AG04450 (cell line): ENCODE results near the gene NPHS2. TPM values are rescaled to one million over a fixed set of nuclear protein-coding genes. Genes with fewer than 3 reads are reported as not detected.

Experiments used
- CTCF ChIA-PET: fragments of 300-600, 350-600 bp; formaldehyde crosslinking; extraction: SDS; loops from one replicate; lab custom pipeline; 2022; ENCODE audit warnings: antibody characterized with exemption, inconsistent platforms; lab: Charles Lee
- POLR2A ChIA-PET: fragments of 350-600 bp; formaldehyde crosslinking; extraction: SDS; loops from one replicate; lab custom pipeline; 2021; ENCODE audit warnings: antibody characterized with exemption, inconsistent platforms; lab: Yijun Ruan, JAX
- DNase-seq: peaks from one replicate; pipeline ENCODE4 v3.0.0-alpha.2; 2011; ENCODE audit warnings: low read depth, low spot score
- H3K27ac ChIP-seq: one replicate; pipeline ENCODE4 v1.5.1; 2012; ENCODE audit warnings: low read depth, low read length, control low read depth
- H3K27me3 ChIP-seq: one replicate; pipeline ENCODE4 v1.6.0; 2012; ENCODE audit warnings: low read length; ENCODE audit not compliant: control insufficient read depth, insufficient read depth
- H3K4me3 ChIP-seq: 2 replicates; pipeline ENCODE4 v1.5.1; 2011; ENCODE audit warnings: mild to moderate bottlenecking, low read depth, low read length, control low read depth
- H3K9me3 ChIP-seq: 2 replicates; pipeline ENCODE4 v1.5.1; 2012; ENCODE audit warnings: low read length; ENCODE audit not compliant: control insufficient read depth, insufficient read depth
- CTCF ChIP-seq: IDR thresholded peaks from 2 replicates; pipeline ENCODE4 v1.5.1; 2011; ENCODE audit warnings: low read depth, low read length, control low read depth, inconsistent platforms
- polyA plus RNA-seq: library from polyadenylated mRNA; depleted of rRNA; stranded (reverse); fragments of >200 nt; gene quantifications from 2 replicates; pipeline ENCODE4 v1.2.3, GENCODE V29; 2011

Gene NPHS2
- polyA plus RNA-seq, 1 experiment, result not detected

- no peak for TF ChIP-seq CTCF
- DNase-seq, result no peak
- peaks cover 30% of the 10 kb centered on the region for H3K27me3 ChIP-seq
These were observed 12.8 kb upstream of the NPHS2 start for GRCh38 chr1:179588425-179589024.

GRCh38 chr1:179587336-179587735 lies 11.6 kb upstream of the NPHS2 start:
- Histone ChIP-seq H3K9me3 (peaks cover 14% of the 10 kb centered on the region; the same call in 1 of the 2 replicates), H3K27me3 (peaks cover 26% of the 10 kb centered on the region), H3K27ac (no peak overlapping the region), H3K4me3 (no peak overlapping the region)
- TF ChIP-seq CTCF, result no peak
- no peak for DNase-seq
- POLR2A ChIA-PET, result no interaction called here
- CTCF ChIA-PET, result no interaction called here

More at GRCh38 chr1:179588425-179589024, 12.8 kb upstream of the NPHS2 start:
- no peak overlapping the region for H3K27ac ChIP-seq
- ChIA-PET POLR2A (no interaction called here), CTCF (no interaction called here)
- peaks cover 14% of the 10 kb centered on the region; the same call in 1 of the 2 replicates for H3K9me3 ChIP-seq
- H3K4me3 ChIP-seq, result no peak overlapping the region

- H3K4me3 ChIP-seq, result peak overlapping the region; percentile 32; the same call in 1 of the 2 replicates
- peaks cover 4% of the 10 kb centered on the region; the same call in 1 of the 2 replicates for H3K9me3 ChIP-seq
- peaks cover 17% of the 10 kb centered on the region for H3K27me3 ChIP-seq
- no peak overlapping the region for H3K27ac ChIP-seq
- peak; percentile 34 for TF ChIP-seq CTCF
- no peak for DNase-seq
- POLR2A ChIA-PET, result no interaction called here
- CTCF ChIA-PET, result interaction anchor here (0.7 kb wide), 1 partner anchor 230 kb away, joined by 10 read pairs; no protein-coding TSS in a partner anchor
These were observed 10.5 kb upstream of the NPHS2 start for GRCh38 chr1:179586107-179586823.

- POLR2A ChIA-PET, result no interaction called here
These were observed 8.1 kb upstream of the NPHS2 start for GRCh38 chr1:179583771-179584320.

More at GRCh38 chr1:179583771-179584320, 8.1 kb upstream of the NPHS2 start:
- Histone ChIP-seq H3K27me3 (peaks cover 17% of the 10 kb centered on the region), H3K4me3 (no peak overlapping the region), H3K27ac (no peak overlapping the region), H3K9me3 (peaks cover 4% of the 10 kb centered on the region; the same call in 1 of the 2 replicates)
- CTCF ChIA-PET, result interaction anchor here (0.5 to 1.4 kb wide), 3 partner anchors 226 to 332 kb away, joined by 3 to 5 read pairs (median 3); no protein-coding TSS in a partner anchor
- TF ChIP-seq CTCF, result no peak
- DNase-seq, result no peak
